GM12878 (cell line): ENCODE results near the gene MIGA2. TPM values are rescaled to one million over a fixed set of nuclear protein-coding genes. Genes with fewer than 3 reads are reported as not detected.

Source experiments
- ATAC-seq: fragments of 200-7000 bp; cut with Tn5 transposase; 3 replicates; pipeline ENCODE4 v1.9.1; 2020; ENCODE audit warnings: mild to moderate bottlenecking, moderate library complexity
- BruUV-seq: library from RNA; stranded (reverse); fragments of 400-500 nt; replicated peaks from 2 replicates; lab custom pipeline; 2021; lab: Mats Ljungman, UMichigan
- CTCF ChIA-PET: fragments of 300-600 bp; sonication (Branson Sonifier 250); formaldehyde crosslinking; extraction: SDS; loops from one replicate; lab custom pipeline; 2021; ENCODE audit warnings: inconsistent platforms; lab: Yijun Ruan, JAX
- POLR2A ChIA-PET: fragments of 350-600 bp; formaldehyde crosslinking; extraction: SDS; loops from one replicate; lab custom pipeline; 2021; ENCODE audit warnings: inconsistent platforms; lab: Charles Lee
- RAD21 ChIA-PET: fragments of 300-600 bp; sonication (Branson Sonifier 250); formaldehyde crosslinking; loops from one replicate; lab custom pipeline; 2023; ENCODE audit warnings: antibody characterized with exemption; ENCODE audit not compliant: unreplicated experiment; lab: Charles Lee
- SMC1A ChIA-PET: fragments of 300-600 bp; sonication (Branson Sonifier 250); formaldehyde crosslinking; loops from one replicate; lab custom pipeline; 2023; ENCODE audit not compliant: unreplicated experiment, uncharacterized antibody; lab: Charles Lee
- DNase-seq: peaks from one replicate; pipeline ENCODE4 v3.0.0-alpha.2; 2011; ENCODE audit warnings: low read depth, low spot score
- FAIRE-seq: peaks from 3 replicates; lab custom pipeline; 2011; peaks lifted over from hg19 to GRCh38; lab: Jason Lieb, UNC
- H2AFZ ChIP-seq: 2 replicates; pipeline ENCODE4 v1.6.0; 2011; ENCODE audit warnings: low read depth, low read length, control low read depth; ENCODE audit not compliant: control insufficient read depth
- H3K27ac ChIP-seq: 2 replicates; pipeline ENCODE4 v1.5.1; 2011; ENCODE audit warnings: control low read depth; ENCODE audit not compliant: control insufficient read depth, insufficient read depth
- H3K27me3 ChIP-seq, 2 experiments: replicated peaks in 1 of 2; 2 replicates each; pipeline versions ENCODE4 v1.6.0 to v1.6.1; 2011; ENCODE audit warnings: low read length in 1 of 2; ENCODE audit not compliant: control insufficient read depth in 2 of 2, insufficient read depth in 2 of 2
- H3K36me3 ChIP-seq, 2 experiments: 2 replicates each; pipeline ENCODE4 v1.5.1; 2011; ENCODE audit warnings: low read length in 1 of 2; ENCODE audit not compliant: control insufficient read depth in 2 of 2, insufficient read depth in 2 of 2
- H3K4me1 ChIP-seq: 2 replicates; pipeline ENCODE4 v1.6.1; 2011; ENCODE audit warnings: mild to moderate bottlenecking, low read length, moderate library complexity, mixed read lengths; ENCODE audit not compliant: control insufficient read depth, insufficient read depth
- H3K4me2 ChIP-seq: 2 replicates; pipeline ENCODE4 v1.6.0; 2011; ENCODE audit warnings: control low read depth; ENCODE audit not compliant: control insufficient read depth, insufficient read depth
- H3K4me3 ChIP-seq: fragments of 200-600 bp; sonication (generic); 2 replicates; pipeline ENCODE4 v1.5.1; 2016
- H3K79me2 ChIP-seq: 2 replicates; pipeline ENCODE4 v1.6.0; 2011; ENCODE audit warnings: low read length; ENCODE audit not compliant: control insufficient read depth, insufficient read depth
- H3K9ac ChIP-seq: 2 replicates; pipeline ENCODE4 v1.8.0; 2011; ENCODE audit warnings: low read length, control low read depth, mixed read lengths; ENCODE audit not compliant: control insufficient read depth, insufficient read depth
- H3K9me3 ChIP-seq: replicated peaks from 3 replicates; pipeline ENCODE4 v1.5.1; 2011; ENCODE audit warnings: mild to moderate bottlenecking, low read length; ENCODE audit not compliant: control insufficient read depth, insufficient read depth
- H4K20me1 ChIP-seq: 2 replicates; pipeline ENCODE4 v1.6.0; 2011; ENCODE audit not compliant: control insufficient read depth, insufficient read depth
- BACH1 ChIP-seq: fragments of 450-650 bp; IDR thresholded peaks from 2 replicates; pipeline ENCODE4 v1.6.1; 2017; ENCODE audit warnings: mild to moderate bottlenecking, borderline replicate concordance
- CBX3 ChIP-seq: fragments of 200-600 bp; sonication (generic); IDR thresholded peaks from 2 replicates; pipeline ENCODE4 v1.6.1; 2016; ENCODE audit warnings: low read depth, borderline replicate concordance
- CBX5 ChIP-seq: sonication (generic); IDR thresholded peaks from 2 replicates; pipeline ENCODE4 v1.6.1; 2016; ENCODE audit warnings: low read depth, moderate library complexity, mild to moderate bottlenecking, inconsistent platforms
- DPF2 ChIP-seq: fragments of 450-650 bp; IDR thresholded peaks from 2 replicates; pipeline ENCODE4 v1.6.1; 2017; ENCODE audit warnings: mild to moderate bottlenecking
- ETV6 ChIP-seq, 2 experiments: fragments of 450-650 bp in 1 of 2; IDR thresholded peaks in 1 of 2; conservative IDR thresholded peaks in 1 of 2; 2 replicates each; pipeline ENCODE4 v1.6.1; 2014; ENCODE audit warnings: antibody characterized with exemption in 1 of 2, borderline replicate concordance in 1 of 2, low read depth in 1 of 2, mild to moderate bottlenecking in 1 of 2, moderate library complexity in 1 of 2
- FOS ChIP-seq: IDR thresholded peaks from 3 replicates; pipeline ENCODE4 v1.6.1; 2011; ENCODE audit warnings: borderline replicate concordance; ENCODE audit not compliant: insufficient read length; ENCODE audit errors: extremely low read depth
- IRF4 ChIP-seq: IDR thresholded peaks from 2 replicates; pipeline ENCODE4 v1.6.1; 2011; ENCODE audit warnings: low read depth, low read length
- NFXL1 ChIP-seq: fragments of 450-650 bp; IDR thresholded peaks from 2 replicates; pipeline ENCODE4 v1.6.1; 2017; ENCODE audit warnings: antibody characterized with exemption, mild to moderate bottlenecking, borderline replicate concordance
- RAD51 ChIP-seq: fragments of 450-650 bp; IDR thresholded peaks from 2 replicates; pipeline ENCODE4 v1.6.1; 2016; ENCODE audit warnings: moderate library complexity, mild to moderate bottlenecking, inconsistent platforms
- SIX5 ChIP-seq: IDR thresholded peaks from 2 replicates; pipeline ENCODE4 v1.6.1; 2011; ENCODE audit warnings: mild to moderate bottlenecking, low read depth, low read length, moderate library complexity; ENCODE audit not compliant: severe bottlenecking
- SP1 ChIP-seq: IDR thresholded peaks from one replicate; pipeline ENCODE4 v1.6.1; 2011; ENCODE audit warnings: low read depth, low read length
- TBL1XR1 ChIP-seq: IDR thresholded peaks from 2 replicates; pipeline ENCODE4 v1.6.1; 2012; ENCODE audit warnings: low read depth, low read length, improper control_type of control experiment
- ZNF24 ChIP-seq: fragments of 450-650 bp; IDR thresholded peaks from 2 replicates; pipeline ENCODE4 v1.6.1; 2017; ENCODE audit warnings: antibody characterized with exemption, mild to moderate bottlenecking
- WGBS: methylation state at CpG from one replicate; pipeline ENCODE4 v1.1.6; 2016; ENCODE audit warnings: low lambda C conversion rate; ENCODE audit not compliant: insufficient replicate concordance, insufficient coverage; ENCODE audit errors: missing lambda C conversion rate; 5-methylcytosine and 5-hydroxymethylcytosine counted together
- in situ Hi-C: fragments of 300-500 bp; cut with MboI; formaldehyde crosslinking; loops from 9 replicates; pipeline ENCODE4 v1.14.3; 2018; ENCODE audit warnings: mixed read lengths
- intact Hi-C: fragments of 100-400 bp; cut with micrococcal nuclease; formaldehyde crosslinking; loops from one replicate; pipeline ENCODE4 v1.14.2; 2022; ENCODE audit not compliant: unreplicated experiment
- polyA plus RNA-seq, 11 experiments: library from polyadenylated mRNA; depleted of rRNA in 4 of 11; unstranded in 6 of 11; stranded (reverse) in 5 of 11; fragments of >200 nt; fragmentation: Nextera tagmentation in 4 of 11; fragmentation: Illumina TruSeq in 1 of 11; extraction: Ambion mirVana in 4 of 11; extraction: Trizol in 1 of 11; gene quantifications; 1 replicate in 1 of 11; 2 replicates in 10 of 11; pipeline versions ENCODE4 v1.2.1 to v1.2.3, GENCODE V29; 2011 to 2016; ENCODE audit warnings: inconsistent platforms in 2 of 11, missing spikeins in 2 of 11, low read depth in 1 of 11
- total RNA-seq, 4 experiments: library from RNA; depleted of rRNA in 3 of 4; stranded (reverse); fragments of >200 nt in 3 of 4; fragmentation: Illumina TruSeq in 1 of 4; extraction: Trizol in 1 of 4; gene quantifications; 2 replicates each; pipeline versions ENCODE4 v1.2.1 to v1.2.3, GENCODE V29; 2013 to 2021
- TF ChIP-seq, protein P1 (sequence below): fragments of 450-650 bp; formaldehyde crosslinking; IDR thresholded peaks from 2 replicates; pipeline ENCODE4 v1.4.0; 2020; ENCODE audit warnings: mild to moderate bottlenecking, moderate library complexity
- TF ChIP-seq, protein P2 (sequence below): fragments of 450-650 bp; IDR thresholded peaks from 2 replicates; pipeline ENCODE4 v1.6.1; 2017; ENCODE audit warnings: borderline replicate concordance
- TF ChIP-seq, protein P3 (sequence below): fragments of 450-650 bp; IDR thresholded peaks from 2 replicates; pipeline ENCODE4 v1.6.1; 2016; ENCODE audit warnings: mild to moderate bottlenecking
- TF ChIP-seq, protein P4 (sequence below): IDR thresholded peaks from 2 replicates; pipeline ENCODE4 v1.6.1; 2012; ENCODE audit warnings: low read length, inconsistent platforms

Gene MIGA2
- total and polyA plus RNA-seq, 10 of the 15 experiments (the other 5 are each of a cell fraction or from before 2014, with no cell fraction given) = 0.14 to 31.0 (median 12.7) TPM

DNA sequence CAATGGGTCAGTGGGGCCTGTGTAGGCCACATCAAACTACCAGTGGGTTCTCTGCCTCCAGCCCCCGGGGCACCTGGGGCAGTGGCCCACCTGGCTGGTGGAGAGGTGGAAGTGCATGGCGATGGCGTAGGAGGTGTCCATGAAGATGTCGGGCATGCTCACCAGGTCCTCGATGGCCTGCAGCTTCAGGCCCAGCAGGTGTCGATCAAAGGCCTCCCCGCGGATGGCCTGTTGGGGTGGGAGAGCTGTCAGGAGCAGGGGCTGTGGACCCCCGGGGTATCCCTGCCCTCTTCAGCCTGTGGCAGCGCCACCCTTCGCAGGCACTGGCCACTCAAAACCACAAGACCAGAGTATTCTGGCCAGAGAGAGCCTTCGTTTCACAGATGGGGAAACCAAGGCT, 59.5 kb downstream of the MIGA2 start:
- BruUV-seq = no TSS peak
- intact Hi-C loops = no loop called here
- RAD21 ChIA-PET = no interaction called here
- FAIRE-seq (no peak), ATAC-seq (no peak), DNase-seq (no peak)
- H3K9ac ChIP-seq = no peak overlapping the region
- no peaks in the 10 kb centered on the region for H3K36me3 ChIP-seq
- H4K20me1 ChIP-seq = no peaks in the 10 kb centered on the region
- no peak overlapping the region for H3K4me3 ChIP-seq
- no peak overlapping the region for H3K27ac ChIP-seq
- no peaks in the 10 kb centered on the region for H3K4me1 ChIP-seq
- POLR2A ChIA-PET = no interaction called here
- no peak overlapping the region for H2AFZ ChIP-seq
- CTCF ChIA-PET = interaction anchor here (2.1 kb wide), 1 partner anchor 8 kb away, joined by 6 read pairs; no protein-coding TSS in a partner anchor
- SMC1A ChIA-PET = no interaction called here
- no peaks in the 10 kb centered on the region for H3K79me2 ChIP-seq
- H3K4me2 ChIP-seq = no peak overlapping the region
- H3K27me3 ChIP-seq = no peaks in the 10 kb centered on the region
- in situ Hi-C loops = no loop called here
- 69% methylated on average over 12 of the region's 12 CpGs for WGBS
- H3K9me3 ChIP-seq = no peaks in the 10 kb centered on the region
- TF ChIP-seq, protein P1, sequence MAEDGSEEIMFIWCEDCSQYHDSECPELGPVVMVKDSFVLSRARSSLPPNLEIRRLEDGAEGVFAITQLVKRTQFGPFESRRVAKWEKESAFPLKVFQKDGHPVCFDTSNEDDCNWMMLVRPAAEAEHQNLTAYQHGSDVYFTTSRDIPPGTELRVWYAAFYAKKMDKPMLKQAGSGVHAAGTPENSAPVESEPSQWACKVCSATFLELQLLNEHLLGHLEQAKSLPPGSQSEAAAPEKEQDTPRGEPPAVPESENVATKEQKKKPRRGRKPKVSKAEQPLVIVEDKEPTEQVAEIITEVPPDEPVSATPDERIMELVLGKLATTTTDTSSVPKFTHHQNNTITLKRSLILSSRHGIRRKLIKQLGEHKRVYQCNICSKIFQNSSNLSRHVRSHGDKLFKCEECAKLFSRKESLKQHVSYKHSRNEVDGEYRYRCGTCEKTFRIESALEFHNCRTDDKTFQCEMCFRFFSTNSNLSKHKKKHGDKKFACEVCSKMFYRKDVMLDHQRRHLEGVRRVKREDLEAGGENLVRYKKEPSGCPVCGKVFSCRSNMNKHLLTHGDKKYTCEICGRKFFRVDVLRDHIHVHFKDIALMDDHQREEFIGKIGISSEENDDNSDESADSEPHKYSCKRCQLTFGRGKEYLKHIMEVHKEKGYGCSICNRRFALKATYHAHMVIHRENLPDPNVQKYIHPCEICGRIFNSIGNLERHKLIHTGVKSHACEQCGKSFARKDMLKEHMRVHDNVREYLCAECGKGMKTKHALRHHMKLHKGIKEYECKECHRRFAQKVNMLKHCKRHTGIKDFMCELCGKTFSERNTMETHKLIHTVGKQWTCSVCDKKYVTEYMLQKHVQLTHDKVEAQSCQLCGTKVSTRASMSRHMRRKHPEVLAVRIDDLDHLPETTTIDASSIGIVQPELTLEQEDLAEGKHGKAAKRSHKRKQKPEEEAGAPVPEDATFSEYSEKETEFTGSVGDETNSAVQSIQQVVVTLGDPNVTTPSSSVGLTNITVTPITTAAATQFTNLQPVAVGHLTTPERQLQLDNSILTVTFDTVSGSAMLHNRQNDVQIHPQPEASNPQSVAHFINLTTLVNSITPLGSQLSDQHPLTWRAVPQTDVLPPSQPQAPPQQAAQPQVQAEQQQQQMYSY (CRISPR knock-in tag) = no peak
- TF ChIP-seq TBL1XR1 (no peak), CBX5 (no peak), NFXL1 (no peak), DPF2 (no peak), CBX3 (no peak), ZNF24 (no peak), SIX5 (no peak), SP1 (no peak), FOS (no peak), BACH1 (no peak), IRF4 (no peak), RAD51 (no peak), ETV6 (conservative IDR thresholded peaks at IDR 0.05 in 1 of 2, IDR thresholded peaks at IDR 0.05 in 1 of 2; ENCODE audit: borderline replicate concordance in 1 of 2, low read depth in 1 of 2) (no peak)
- TF ChIP-seq, protein P2, sequence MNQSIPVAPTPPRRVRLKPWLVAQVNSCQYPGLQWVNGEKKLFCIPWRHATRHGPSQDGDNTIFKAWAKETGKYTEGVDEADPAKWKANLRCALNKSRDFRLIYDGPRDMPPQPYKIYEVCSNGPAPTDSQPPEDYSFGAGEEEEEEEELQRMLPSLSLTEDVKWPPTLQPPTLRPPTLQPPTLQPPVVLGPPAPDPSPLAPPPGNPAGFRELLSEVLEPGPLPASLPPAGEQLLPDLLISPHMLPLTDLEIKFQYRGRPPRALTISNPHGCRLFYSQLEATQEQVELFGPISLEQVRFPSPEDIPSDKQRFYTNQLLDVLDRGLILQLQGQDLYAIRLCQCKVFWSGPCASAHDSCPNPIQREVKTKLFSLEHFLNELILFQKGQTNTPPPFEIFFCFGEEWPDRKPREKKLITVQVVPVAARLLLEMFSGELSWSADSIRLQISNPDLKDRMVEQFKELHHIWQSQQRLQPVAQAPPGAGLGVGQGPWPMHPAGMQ = no peak
- TF ChIP-seq, protein P3, sequence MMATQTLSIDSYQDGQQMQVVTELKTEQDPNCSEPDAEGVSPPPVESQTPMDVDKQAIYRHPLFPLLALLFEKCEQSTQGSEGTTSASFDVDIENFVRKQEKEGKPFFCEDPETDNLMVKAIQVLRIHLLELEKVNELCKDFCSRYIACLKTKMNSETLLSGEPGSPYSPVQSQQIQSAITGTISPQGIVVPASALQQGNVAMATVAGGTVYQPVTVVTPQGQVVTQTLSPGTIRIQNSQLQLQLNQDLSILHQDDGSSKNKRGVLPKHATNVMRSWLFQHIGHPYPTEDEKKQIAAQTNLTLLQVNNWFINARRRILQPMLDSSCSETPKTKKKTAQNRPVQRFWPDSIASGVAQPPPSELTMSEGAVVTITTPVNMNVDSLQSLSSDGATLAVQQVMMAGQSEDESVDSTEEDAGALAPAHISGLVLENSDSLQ = no peak
- TF ChIP-seq, protein P4, sequence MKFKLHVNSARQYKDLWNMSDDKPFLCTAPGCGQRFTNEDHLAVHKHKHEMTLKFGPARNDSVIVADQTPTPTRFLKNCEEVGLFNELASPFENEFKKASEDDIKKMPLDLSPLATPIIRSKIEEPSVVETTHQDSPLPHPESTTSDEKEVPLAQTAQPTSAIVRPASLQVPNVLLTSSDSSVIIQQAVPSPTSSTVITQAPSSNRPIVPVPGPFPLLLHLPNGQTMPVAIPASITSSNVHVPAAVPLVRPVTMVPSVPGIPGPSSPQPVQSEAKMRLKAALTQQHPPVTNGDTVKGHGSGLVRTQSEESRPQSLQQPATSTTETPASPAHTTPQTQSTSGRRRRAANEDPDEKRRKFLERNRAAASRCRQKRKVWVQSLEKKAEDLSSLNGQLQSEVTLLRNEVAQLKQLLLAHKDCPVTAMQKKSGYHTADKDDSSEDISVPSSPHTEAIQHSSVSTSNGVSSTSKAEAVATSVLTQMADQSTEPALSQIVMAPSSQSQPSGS = no peak
